CD4-positive, alpha-beta T cell treated with Interleukin-4 for 4 hours (primary cell): ENCODE data around the gene CARD10.

ENCODE experiments used
- DNase-seq: peaks from one replicate; pipeline ENCODE4 v3.0.0-alpha.2; 2020

Gene CARD10

DNA sequence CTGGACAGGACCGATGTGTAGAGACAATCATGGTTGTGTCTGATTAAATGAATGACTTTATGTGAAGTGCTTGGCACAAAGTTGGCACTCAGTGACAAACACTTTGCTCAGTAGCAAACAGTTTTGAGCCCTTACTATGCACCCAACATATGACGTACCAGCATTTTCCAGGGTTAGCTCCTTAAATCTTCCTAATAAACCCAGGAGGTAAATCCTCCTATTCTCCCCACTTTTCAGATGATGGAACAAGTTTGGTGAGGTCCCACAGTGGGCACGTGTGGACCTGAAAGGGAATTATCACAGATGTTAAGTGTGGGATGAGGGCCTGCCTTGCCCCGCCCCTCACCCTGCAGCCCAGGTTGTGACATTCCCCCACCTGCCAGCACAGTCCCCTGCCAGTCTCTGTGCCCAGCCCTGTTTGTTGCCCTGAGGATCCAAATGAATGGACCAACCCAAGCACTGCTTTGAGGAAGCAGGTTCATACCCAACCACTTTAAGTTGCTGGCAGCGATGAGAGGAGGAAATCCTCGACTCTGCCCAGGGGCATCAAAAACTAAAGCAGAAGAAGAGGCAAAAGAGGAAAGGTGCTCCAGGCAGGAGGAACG is 6.6 kb upstream of the CARD10 start:
- no peak for DNase-seq

DNA sequence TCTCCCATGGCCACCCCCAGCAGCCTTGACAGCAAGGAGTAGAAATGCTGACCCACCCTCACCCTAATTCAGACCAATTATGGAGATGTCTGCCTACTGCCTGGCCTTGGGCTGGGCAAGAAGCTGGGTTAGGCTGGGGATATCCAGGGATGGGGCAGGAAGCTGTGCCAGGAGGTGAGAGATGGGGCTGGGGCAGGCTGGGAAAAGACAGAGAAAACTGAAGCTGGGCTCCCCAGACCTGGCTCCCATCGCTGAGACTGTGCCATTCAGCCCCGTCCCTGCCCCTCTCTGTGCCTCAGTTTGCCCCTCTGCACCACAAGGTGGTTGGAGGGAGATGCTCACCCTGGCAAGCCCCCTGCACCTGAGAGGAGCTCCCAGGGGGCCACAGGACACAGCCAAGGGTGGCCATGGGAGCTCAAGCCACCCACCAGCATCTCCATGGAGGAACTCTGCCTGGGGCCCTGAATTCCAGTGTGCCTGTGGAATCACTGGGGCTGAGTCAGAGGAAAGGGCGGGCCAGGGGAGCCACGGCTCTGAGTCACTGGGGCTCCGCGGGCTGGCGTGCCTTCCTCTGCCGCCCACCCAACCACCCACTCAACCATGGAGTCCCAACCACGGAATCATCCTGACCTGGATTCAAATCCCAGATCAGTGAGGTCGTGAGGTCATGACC is 6.0 kb upstream of the CARD10 start:
- DNase-seq, result no peak

DNA sequence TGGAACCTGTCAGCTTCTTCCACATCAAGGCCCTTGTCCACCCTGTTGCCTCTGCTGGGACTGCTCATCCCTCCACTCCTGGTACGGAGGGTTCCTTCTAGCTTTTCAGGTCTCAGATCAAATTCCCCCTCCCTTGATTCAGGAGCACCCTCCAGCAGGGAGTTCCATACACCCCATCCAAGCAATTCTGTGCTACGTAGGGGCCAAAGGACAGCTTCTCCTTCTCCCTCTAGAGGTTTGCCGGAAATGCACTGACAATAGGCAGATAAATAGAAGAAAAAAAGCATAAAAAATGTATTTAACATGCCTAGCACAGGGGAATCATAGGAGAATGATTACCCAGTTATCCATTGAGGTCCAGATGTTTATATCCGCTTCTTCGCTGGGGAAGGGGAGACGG is 3.3 kb upstream of the CARD10 start:
- no peak for DNase-seq

DNA sequence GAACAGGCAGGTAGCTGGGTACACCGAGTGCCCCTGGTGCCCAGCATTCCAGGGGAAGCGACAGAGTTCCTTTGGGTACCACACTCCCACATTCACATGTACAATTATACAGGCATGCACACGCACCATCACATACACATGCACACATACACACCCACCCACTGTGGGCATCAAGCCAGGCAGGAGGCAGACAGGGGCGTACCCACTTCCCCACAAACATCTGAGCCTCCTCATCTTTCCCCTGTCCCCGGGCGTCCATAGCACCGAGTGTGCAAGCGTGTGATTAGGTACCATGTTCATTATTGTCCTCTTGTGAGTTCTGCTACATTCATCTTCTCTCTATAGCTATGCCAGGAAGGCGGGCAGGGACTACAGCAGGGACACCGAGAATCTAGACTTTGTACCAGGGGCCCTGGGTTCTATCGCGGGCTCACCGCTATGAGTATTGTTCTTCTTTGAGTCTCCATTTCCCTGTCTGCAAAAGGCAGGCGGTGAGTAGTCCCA is 2.1 kb upstream of the CARD10 start:
- DNase-seq, result no peak

DNA sequence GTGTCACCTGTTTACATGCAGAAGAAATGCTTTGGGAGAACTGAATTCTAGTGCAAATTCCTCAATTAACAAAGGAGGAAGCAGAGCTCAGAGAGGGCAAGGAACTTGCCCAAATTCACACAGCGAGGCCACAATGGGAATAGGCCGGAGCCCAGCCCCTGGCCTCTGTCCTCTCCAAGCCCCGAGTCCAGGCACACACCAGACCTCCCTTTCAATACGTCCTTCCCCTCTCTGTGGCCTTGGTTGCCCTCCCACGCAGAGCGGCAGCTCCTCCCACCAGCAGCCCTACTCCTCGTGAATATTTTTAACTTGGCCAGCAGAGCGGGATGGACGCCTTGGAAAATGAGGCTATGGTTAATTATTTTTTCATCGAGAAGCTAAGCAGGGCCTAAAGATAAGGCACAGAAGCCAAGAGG is 1.6 kb upstream of the CARD10 start:
- no peak for DNase-seq

DNA sequence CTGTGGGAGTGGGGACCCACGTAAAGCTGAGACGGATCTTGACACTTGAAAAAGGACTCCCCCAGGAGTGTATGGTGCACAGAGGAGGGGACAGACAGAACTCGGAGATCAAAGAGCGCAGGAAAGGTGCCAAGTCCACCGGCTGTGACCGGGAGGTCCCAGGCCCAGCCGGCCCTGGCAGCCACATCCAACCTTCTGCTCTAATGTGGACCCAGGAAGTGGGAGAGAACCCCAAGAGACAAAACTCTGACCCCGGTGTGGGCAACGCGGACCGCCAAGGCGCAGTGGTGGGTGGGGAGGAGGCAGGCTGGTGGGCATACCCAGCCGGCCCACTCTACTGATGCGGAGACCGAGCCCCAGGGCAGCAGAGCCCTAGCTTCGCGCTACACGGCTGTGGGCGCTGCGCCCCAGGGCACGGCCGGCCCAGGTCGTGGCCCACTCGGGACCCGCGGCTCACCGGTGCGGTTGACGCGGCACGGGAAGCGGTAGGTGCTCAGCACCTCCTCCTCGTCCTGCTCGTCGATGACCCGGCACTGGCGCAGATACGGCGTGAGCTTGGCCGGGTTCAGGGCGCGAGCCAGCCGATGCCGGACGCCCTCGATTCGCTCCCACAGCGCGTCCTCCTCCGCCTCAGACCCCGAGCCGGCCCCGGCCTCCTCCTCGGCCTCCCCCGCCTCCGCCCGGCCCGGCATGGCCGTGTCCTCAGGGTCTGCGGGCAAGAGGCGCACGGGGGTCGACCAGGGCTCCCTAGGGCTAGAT is 527 bp downstream of the CARD10 start:
- DNase-seq, result no peak

DNA sequence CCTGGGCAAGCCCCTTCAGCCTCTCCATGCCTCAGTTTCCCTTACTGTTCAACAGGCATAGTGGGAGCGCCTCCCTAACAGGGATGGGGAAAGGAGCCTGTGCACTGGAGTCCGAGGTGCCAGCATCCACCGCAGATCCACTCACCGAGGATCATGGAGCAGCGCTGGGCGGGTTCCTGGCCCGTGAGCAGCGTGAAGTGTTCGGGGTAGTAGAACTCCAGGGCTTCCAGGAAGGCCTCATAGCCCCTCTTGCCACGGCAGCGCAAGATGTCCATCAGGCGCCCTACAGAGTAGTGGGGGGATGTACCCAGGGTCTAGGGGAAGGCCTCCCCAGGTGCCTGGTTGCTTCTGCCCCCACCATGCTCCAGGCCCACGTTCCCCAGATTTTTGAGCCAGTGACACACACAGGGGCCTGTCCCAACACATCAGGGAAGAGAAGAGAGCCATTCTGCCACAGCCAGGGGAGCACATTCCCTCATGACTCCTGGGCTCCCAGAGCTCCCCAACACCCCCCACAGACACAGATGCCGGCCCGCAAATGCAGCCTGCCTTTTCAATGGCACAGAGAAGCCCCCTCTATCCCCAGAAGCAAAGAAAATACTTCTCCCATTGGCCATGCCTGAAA is 1.3 kb downstream of the CARD10 start:
- no peak for DNase-seq

DNA sequence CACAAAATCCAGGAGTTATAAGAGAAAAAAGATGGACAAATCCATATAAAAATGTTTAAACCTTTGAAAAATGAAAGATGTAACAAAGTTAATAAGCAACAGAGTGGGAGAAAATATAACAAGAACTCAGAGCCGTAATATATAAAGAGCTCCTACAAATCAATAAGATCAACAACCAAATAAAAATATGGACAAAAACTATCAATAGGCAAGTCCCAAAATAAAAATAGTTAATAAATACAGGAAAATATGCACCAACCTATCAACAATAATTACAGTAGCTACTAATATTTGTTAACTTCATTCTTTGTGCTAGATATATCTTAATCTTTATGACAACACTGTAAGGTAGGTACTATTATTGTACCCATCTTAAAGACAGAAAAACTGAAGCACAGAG is 2.8 kb downstream of the CARD10 start:
- DNase-seq, result no peak

DNA sequence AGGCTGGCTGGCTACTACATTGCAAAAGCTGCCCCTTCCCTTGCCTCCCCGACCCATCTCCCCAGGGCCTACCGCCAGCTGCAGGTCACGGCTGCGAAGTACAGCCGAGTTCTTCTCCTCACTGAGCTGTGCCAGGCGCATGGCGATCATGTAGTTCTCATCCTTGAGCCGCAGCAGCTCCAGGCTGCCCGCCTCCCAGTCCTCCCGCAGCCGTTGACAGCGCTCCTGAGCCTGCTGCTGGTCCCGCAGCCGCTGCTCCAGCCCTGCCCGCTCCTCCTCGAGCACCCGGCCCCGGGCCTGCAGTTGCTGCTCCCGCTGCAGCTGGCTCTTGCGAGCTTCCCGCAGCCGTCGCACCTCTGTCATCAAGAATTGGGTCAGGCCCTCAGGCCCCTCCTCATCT is 3.3 kb downstream of the CARD10 start:
- DNase-seq, result no peak

DNA sequence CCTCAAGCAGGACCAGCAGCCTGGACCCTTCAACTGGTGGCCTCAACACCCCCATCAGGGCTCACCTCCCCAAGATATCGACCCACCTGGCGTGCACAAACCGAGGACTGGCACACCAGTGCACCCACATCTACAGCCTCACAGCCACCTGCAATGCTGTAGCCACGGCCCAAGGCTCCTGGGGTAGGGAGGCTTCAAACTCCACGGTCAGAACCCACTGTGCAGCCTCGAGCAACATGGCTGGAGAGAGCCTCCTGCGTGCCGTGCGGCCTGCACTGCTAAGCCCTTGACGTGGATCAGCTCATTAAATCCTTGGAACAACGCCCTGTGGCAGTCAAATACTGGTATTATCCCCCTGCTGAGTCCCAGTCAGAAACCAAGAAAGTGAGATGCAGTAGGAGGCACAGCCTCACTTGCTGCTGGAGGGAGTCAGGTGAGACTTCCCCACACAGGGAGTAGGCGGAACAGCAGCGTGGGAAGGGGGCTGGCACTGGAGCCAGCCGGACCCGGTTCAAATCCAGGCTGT is 4.6 kb downstream of the CARD10 start:
- no peak for DNase-seq

DNA sequence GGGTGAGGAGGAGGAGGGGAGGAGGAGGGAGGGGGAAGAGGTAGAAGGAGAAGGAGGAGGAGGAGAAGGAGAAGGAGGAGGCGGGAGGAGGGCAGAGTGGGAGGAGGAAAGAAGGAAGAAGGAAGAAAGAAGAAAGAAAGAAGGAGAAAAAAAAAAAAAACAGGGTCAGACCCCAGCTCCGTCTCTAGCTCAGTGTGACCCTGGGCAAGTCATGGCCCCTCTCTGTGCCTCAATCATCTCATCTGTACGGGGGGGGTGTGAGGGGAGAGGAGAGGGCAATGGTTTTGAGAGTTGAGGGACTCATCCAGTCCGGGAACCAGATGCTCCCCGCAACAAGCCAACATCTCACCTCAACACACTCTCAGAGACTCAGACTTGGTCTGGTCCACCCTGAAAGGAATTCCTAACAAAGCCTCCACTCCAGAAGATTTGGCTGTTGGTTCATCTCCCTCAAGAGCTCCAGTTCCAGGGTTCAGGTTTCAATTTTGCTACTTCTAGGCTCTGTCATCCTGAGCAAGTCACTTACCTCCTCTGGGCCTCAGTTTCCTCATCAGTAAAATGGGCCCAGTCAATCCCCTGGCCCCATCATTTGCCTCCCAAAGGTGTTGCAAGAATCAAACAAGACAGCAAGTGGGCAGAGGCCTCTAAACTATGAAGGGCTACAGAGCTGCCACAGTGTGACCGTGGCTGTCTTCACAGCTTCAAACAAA is 7.7 kb downstream of the CARD10 start:
- DNase-seq, result no peak

DNA sequence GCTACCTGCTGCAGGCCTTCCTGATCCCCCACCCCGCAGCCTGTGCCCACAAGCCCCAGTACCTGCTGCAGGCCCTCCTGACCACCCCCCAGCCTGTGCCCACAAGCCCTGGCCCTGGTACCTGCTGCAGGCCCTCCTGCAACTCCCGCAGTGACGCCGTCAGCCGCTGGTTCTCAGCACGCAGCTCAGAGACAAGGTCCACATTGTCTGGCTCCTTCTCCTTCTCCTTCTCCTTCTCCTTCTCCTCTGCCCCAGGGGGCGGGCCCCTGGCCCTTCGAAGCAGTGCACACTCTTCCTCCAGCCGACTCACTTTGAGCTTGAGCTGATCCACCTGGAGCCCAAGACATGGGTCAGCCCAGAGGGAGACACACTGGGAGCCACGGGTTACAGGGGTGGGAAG is 9.1 kb downstream of the CARD10 start:
- DNase-seq, result no peak

DNA sequence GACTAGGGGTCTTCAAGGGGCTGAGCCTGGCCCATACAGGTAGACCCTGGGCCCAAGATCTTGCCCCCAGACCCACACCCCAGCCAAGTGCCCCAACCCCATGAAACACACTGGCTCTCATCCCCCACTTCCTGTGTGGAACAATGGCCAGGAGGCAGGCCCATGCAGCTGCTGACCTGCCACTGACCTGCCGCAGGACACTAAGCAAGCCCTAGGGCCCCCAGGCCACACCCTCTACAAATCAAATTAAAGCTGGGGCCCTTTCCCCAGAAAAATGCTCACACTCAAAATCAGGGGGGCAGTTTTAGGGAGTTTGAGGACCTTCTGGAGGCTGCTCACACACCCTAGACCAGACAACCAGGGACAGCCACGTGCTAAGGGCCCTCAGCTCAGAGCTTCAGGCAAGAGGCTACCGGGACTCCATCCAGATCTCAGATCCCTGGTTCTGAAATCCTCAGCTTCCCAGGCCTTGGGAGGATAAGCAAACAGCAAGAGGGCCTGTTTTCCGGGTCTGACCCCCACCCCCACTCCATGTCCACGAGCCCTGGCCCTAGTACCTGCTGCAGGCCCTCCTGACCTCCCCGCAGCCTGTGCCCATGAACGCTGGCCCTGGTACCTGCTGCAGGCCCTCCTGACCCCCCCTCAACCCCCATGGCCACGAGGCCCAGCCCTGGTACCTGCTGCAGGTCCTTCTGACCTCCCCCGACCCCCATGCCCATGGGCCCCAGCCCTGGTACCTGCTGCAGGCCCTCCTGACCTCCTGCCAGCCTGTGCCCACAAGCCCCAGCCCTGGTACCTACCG is 10.0 kb downstream of the CARD10 start:
- no peak for DNase-seq

DNA sequence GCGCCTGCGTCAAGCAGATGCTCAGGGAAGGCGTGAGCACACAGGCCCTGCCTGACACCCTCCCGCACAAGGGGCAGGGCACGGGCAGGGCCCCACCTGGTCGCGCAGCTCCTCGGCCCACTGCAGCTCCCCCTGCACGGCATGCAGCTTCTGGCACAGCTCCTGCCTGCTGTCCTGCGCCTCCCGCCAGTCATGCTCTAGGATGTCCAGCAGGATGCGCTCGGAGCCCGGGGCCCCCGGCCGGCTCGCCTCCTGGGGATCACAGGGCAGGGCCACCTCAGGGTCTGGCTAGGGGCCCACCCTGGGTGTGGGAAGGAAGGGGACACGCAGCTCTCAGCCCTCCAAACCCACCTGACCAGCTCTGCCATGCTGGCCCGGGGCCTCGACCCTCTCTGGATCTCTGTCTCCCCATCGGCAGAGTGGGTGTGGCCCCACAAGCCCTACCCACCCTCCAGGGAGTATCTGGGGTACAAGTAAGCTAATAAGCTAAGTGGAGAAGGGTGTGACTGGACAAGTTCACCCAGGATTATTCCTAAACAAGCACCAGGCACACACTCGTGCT is 10.7 kb downstream of the CARD10 start:
- DNase-seq, result no peak

DNA sequence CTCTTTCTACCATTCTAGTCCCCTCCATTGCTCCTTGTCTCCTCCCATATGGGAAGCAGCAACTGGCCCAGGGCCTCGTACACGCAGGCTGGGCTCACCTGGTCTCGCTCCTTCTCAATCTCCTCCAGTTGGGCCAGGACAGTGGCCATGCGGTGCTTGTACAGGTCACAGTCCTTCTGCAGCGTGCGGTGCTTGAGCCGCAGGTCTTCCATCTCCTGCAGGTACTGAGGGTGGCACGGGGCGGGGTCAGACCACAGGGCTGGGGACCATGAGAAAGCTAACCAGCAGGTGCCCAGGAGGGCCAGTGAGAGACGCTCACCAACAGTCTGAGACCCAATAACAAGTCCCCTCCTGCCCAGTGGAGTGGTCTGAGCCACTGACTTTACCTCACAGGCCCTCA is 11.5 kb downstream of the CARD10 start:
- no peak for DNase-seq

DNA sequence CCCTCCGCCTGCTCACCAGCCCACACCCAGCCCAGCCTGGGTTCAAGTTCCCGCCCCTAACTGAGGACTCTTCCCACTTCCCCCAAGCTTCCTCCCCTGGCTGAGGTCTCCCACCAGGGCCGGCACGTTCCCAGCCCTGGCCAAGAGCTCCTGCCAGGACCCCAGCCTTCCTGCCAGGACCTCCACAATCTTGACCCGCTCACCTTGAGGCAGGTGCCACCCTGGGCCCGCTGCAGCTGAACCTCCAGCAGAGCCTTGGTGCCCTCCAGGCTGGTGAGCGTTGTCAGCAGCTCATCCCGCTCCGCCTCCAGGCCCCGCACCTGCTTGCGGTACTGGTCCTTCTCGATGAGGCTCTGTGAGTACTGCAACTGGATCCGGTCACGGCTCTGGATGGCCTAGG is 13.2 kb downstream of the CARD10 start:
- DNase-seq, result no peak

DNA sequence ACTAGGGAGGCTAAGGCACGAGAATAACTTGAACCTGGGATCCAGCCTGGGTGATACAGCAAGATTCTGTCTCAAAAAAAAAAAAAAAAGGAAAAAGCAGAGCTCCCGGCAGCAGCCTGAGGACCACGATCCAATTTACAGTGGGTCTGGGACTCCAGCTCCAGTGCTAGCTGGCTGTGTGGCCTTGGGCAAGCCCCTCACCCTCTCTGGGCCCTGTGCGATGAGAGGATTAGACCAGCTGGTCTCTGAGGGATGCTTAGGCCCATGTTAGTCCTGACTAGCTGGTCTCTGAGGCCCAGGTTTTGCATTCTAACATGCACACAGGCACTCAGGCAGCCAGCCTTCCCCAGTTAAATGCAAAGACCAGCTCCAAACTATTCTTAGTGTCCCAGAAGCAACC is 13.7 kb downstream of the CARD10 start:
- no peak for DNase-seq

DNA sequence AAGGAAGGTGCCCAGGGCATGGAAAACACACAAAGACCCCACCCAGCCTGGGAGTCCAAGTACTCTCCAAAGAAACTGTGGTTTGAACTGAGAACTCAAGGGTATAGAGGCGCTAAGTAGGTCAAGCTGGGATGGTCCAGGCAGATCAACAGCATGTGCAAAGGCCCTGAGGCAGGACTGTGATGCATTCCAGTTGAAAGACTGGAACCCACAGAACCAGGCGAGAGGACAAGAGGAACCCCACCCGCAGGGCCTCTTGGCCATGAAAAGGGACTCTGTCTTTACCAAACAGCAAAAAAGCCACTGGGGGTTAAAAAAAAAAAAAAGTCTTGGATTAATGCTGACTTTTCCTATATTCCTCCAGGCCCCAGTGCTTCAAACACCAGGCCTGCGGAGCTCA is 14.3 kb downstream of the CARD10 start:
- no peak for DNase-seq

DNA sequence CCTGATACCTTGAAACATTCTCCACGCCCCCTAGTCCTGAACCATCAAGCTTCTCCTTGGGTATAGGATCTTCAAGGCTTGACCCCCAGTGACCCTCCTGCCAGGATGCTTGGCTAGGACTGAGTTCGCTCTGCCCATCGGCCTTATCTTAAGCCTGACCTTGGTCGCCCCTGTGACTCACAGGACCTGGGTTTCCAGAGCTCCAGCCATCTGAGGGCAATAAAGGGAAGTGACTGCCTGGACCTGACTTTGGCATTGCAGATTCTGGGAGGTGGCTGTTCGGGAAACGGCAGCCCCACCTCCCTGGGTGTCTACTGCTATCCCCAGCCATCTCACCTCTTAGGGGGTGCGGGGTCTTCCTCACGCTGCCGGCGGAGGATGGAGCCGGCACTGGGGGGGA is 15.4 kb downstream of the CARD10 start:
- DNase-seq, result no peak

DNA sequence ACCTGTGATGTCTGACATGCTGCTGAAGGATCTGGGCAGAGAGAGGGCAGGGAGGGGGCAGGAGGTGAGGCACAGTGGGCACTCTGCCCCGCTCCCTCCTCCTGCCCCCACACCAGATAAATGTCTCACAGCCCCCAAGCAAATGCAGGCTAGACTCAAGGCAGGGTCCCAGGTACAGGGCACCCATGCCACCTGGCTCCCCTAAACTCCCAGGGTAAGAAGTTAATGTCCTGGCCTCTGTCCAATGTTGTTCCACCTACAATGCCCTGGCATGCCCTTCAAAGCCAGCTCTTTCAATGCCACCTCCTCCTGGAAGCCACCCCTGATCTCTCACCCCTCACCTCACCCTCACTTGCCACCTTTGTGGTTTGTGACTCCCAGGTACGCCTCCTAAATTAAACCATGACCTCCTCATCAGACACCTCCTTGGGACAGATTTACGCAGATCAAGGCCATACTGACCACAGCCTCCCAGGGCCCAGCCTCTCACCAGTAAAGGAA is 16.0 kb downstream of the CARD10 start:
- DNase-seq, result no peak
